H7 (cell line): ENCODE results near the gene MXI1. TPM values are rescaled to one million over a fixed set of nuclear protein-coding genes. Genes with fewer than 3 reads are reported as not detected.

Experiments
- DNase-seq: peaks from one replicate; pipeline ENCODE4 v3.0.0; 2012
- H3K27me3 ChIP-seq: 2 replicates; pipeline ENCODE4 v1.6.0; 2011; ENCODE audit warnings: mild to moderate bottlenecking, low read length; ENCODE audit not compliant: control insufficient read depth, insufficient read depth
- H3K36me3 ChIP-seq: replicated peaks from 2 replicates; pipeline ENCODE4 v1.5.1; 2011; ENCODE audit warnings: low read length; ENCODE audit not compliant: control insufficient read depth, insufficient read depth
- H3K4me3 ChIP-seq: 2 replicates; pipeline ENCODE4 v1.5.1; 2011; ENCODE audit warnings: low read depth, mild to moderate bottlenecking, control low read depth, low read length, moderate library complexity; ENCODE audit not compliant: insufficient read depth
- total RNA-seq: library from RNA; depleted of rRNA; stranded (reverse); fragments of >200 nt; shearing (Covaris generic); gene quantifications from 2 replicates; pipeline ENCODE4 v1.2.3, GENCODE V29; 2014

The MXI1 gene
- total RNA-seq, 1 experiment from 2014 or later = 9.2 TPM

DNA sequence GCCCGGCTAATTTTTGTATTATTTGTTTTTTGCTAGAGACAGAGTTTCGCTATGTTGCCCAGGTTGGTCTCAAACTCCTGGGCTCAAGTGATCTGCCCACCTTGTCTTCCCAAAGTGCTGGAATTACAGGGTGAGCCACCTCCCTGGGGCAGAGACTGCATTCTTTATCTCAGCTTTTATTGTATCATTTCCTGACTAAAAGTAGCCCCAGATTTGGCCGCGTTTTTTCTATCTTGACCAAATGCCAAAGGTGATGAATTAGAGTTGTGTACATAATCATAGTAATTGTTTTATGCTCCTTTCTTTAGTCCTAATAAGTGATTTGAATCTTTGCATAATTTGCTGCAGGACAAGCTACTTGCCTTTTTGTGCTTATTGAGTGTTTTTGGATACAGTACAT lies 100.4 kb downstream of the MXI1 start:
- no peaks in the 10 kb centered on the region for H3K27me3 ChIP-seq
- no peak overlapping the region for H3K4me3 ChIP-seq
- DNase-seq = no peak

GRCh38 chr10:110310741-110311140 lies 103.3 kb downstream of the MXI1 start:
- H3K4me3 ChIP-seq = no peak overlapping the region
- no peak for DNase-seq
- no peaks in the 10 kb centered on the region for H3K27me3 ChIP-seq
- no peaks in the 10 kb centered on the region for H3K36me3 ChIP-seq

More for the DNA sequence above, 100.4 kb downstream of the MXI1 start:
- H3K36me3 ChIP-seq = no peaks in the 10 kb centered on the region

DNA sequence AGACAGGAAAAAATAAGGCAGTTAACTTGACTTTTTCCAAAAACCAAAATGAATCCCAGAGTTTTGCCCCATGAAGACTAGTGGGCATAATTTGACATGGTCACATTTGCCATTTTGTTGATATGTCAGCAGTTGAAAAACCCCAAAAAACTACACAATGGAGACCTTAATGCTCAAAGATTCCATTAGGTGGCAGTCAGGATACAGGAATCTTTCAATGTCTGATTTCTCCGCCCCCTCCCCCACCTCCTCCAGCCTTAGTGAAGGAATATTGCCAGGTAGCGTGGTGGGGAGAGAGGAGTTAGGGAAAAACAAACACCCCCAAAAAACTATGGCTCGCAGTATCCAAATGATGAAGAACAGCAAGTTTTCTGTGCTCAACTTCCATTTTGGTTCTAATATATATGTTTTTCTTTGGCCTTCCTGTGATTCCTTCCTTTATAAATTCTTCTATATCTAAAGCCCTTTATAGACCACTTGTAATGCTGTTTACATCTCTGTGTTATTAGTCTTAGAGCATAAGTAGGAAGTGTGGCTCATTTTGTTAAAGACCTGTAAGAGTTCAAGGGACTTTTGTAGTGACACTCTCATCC lies 104.0 kb downstream of the MXI1 start:
- Histone ChIP-seq H3K4me3 (no peak overlapping the region), H3K36me3 (no peaks in the 10 kb centered on the region), H3K27me3 (no peaks in the 10 kb centered on the region)
- peak; percentile 62 for DNase-seq

DNA sequence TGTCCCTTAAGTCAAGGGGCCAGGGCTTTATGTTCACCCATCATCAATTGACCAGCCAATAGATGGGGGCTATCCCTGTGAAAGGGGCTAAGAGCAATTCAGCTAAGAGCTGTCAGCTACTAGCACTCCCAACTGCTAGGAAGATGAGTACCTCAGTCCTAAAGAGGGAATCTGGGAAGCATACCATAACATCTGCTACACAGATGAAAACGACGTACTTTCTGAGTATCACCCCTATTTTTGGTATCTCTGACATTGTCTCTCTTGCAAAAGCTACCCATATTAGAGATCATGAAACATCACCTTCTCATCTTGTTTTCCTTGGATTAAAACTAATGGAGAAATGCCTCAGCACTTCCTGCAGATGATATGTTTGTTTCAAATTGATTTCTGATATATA lies 104.8 kb downstream of the MXI1 start:
- Histone ChIP-seq H3K4me3 (no peak overlapping the region), H3K27me3 (no peaks in the 10 kb centered on the region), H3K36me3 (no peaks in the 10 kb centered on the region)
- no peak for DNase-seq

- no peak overlapping the region for H3K4me3 ChIP-seq
- H3K27me3 ChIP-seq = no peaks in the 10 kb centered on the region
- DNase-seq = no peak
- no peaks in the 10 kb centered on the region for H3K36me3 ChIP-seq
Observed at GRCh38 chr10:110313674-110314073, 106.3 kb downstream of the MXI1 start.

- Histone ChIP-seq H3K4me3 (no peak overlapping the region), H3K36me3 (no peaks in the 10 kb centered on the region), H3K27me3 (no peaks in the 10 kb centered on the region)
- no peak for DNase-seq
Observed at GRCh38 chr10:110317866-110318850, 110.8 kb downstream of the MXI1 start.

GRCh38 chr10:110321869-110322620 lies 114.6 kb downstream of the MXI1 start:
- no peak for DNase-seq
- H3K27me3 ChIP-seq = no peaks in the 10 kb centered on the region
- H3K4me3 ChIP-seq = no peak overlapping the region
- H3K36me3 ChIP-seq = no peaks in the 10 kb centered on the region

DNA sequence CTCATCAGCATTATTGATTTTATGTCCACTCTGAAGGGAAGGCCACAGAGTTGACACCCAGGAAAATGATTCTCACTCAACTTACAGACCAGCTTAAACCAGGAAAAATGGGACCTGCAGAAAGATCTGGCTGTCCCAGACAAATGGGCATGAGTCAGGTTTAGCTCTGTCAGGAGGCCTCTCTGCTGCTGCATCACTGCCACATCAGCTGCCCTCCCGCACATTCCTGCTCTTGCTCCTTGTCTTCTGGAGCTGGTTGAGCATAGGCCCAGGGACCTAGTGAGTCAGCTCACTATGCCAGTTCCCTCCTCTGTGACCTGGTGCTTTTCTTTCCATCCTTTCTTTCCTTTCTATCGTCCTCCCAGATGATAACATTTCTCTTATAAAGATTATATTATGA lies 116.1 kb downstream of the MXI1 start:
- no peaks in the 10 kb centered on the region for H3K36me3 ChIP-seq
- no peak for DNase-seq
- H3K4me3 ChIP-seq = no peak overlapping the region
- H3K27me3 ChIP-seq = no peaks in the 10 kb centered on the region

DNA sequence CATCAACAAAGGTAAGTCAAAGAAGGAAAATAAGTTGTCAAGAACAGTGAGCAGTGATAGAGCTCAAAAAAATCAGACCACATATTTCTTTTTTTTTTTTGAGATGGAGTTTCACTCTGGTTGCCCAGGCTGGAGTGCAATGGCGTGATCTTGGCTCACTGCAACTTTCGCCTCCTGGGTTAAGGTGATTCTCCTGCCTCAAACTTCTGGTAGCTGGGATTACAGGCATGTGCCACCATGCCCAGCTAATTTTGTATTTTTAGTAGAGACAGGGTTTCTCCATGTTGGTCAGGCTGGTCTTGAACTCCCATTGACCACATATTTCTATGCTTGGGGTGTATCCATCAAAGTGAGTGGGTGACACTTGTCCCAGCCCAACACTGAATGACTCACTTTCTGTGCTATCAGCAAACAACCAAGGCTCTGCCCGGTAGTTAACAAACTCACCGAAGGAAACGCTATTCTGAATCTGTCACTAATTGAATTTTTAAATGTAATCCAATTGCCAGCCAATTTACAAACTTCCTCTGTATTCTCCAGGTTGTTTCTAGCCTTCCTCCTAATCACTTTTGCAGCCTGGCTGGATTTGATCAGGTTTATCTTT lies 116.9 kb downstream of the MXI1 start:
- DNase-seq = no peak
- Histone ChIP-seq H3K4me3 (no peak overlapping the region), H3K27me3 (no peaks in the 10 kb centered on the region), H3K36me3 (no peaks in the 10 kb centered on the region)

DNA sequence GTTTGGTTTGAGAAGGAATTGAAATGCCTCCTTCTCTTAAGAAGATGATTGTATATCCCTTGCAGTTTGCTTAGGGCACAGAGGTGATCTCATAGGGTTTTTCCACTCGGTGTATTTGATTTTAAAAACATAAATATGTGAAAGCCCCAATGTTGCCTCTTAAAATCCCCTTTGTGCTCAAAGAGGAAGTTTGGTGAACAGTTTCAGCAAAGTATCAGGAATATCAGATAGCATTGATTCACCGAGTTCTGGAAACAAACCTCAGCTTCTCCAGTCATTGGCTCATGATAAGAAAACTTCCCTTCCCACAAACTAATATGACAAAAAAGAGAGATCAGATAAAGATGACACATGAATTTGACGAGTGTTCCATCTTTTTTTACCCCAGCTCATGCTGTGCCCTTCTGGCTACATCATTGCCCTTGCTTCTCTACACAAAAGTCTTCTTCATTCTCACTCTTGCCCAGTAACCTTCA lies 117.4 kb downstream of the MXI1 start:
- no peaks in the 10 kb centered on the region for H3K36me3 ChIP-seq
- H3K27me3 ChIP-seq = no peaks in the 10 kb centered on the region
- no peak for DNase-seq
- H3K4me3 ChIP-seq = no peak overlapping the region

DNA sequence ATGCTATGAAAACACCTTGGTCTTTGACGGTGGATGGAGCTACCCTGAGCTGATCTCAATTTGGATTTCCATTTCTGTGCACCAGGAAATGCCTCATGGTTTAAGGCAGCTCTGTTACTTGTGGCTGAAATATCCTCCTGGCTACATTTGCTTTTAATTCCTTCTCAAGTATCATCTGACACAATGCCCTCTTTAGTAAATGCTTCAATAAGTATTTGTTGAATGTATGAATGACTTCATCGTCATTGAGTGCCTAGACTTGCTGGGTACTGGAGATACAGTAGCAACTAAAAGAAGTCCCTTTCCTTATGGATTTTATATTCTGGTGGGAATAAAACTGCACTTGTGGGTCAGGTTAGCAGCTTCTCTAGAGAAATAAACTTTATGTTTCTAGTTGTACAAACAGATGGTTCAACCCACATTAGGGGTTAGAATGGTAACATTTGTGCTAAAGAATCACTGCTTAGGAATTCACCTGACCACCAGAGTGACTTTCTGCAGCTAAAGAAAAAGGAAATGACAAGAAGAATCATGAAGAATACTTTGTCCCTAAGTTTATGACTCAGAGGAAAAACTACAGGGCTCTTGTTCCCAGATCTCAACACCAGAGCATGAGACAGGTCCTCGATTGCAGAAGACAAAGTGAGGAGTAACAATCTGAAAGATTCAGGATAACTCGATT lies 119.1 kb downstream of the MXI1 start:
- Histone ChIP-seq H3K36me3 (no peaks in the 10 kb centered on the region), H3K4me3 (no peak overlapping the region), H3K27me3 (no peaks in the 10 kb centered on the region)
- DNase-seq = no peak

- Histone ChIP-seq H3K27me3 (no peaks in the 10 kb centered on the region), H3K36me3 (no peaks in the 10 kb centered on the region), H3K4me3 (no peak overlapping the region)
- no peak for DNase-seq
Observed at GRCh38 chr10:110327262-110327914, 120.0 kb downstream of the MXI1 start.

GRCh38 chr10:110330675-110331074 lies 123.3 kb downstream of the MXI1 start:
- no peak for DNase-seq

More at GRCh38 chr10:110330675-110331074, 123.3 kb downstream of the MXI1 start:
- H3K36me3 ChIP-seq = no peaks in the 10 kb centered on the region
- H3K4me3 ChIP-seq = no peak overlapping the region
- no peaks in the 10 kb centered on the region for H3K27me3 ChIP-seq
